Measurements from ENCODE around the gene TPX2.

The TPX2 gene

DNA sequence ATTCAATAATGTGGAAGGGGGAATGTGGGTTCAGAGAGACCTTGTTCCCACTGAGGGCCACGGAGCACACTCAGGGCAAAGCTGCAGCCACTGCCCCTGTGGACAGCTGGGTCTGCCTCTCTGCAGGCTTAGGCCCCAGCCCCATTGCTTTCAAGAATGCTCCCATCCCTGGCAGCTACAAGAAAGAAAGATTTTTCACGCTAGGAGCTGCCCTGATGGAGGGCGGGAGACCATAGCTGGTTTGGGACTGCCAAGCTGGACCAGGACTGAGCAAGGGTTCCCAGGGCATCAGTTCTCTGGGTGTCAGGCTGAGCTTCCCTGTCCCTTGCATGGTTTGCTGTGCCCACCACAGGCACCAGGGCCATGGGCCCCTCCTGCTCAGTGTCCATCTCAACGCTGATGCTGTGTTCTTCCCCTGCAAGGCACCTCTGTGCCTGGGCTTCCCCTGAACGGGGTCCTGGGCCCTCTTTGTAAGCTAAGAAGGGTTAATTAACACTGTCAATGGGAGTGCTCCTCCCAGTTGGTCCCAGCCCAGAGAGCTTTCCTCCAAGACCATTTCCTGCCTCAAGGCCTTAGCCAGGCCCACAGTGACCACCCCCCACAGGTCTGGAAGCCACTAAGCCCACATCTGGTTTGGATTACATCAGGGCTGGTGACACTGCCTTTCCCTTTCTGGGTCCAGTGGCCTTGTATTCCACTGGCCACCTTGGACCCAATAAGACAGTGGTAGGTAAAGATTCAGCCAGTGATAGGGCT is 97.9 kb downstream of the TPX2 start:
- DNase-seq: peak; percentile 54

DNA sequence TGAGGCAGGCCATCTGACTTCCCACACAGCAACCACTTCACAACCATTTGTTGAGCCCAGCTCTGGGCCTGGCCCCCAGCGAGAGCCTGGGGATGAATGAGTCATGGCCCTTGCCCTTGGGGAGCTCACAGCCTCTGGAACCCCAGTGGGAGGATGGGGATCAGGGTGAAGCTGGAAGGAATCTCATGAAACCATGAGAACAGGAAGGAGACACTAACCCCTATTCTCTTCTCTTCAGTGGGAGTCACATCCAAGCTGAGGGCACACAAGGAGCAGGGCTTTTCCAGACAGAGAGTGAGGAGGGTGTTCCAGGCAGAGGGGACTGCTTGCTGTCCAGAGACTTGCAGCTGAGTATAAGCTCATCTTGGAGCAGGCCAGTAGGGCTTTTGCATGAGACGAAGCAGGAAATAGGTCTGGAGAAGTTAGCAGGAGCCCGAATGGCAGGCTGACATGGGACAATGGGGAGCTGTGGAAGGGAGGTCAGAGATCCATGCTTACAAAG is 98.9 kb downstream of the TPX2 start:
- DNase-seq: peak; percentile 88

DNA sequence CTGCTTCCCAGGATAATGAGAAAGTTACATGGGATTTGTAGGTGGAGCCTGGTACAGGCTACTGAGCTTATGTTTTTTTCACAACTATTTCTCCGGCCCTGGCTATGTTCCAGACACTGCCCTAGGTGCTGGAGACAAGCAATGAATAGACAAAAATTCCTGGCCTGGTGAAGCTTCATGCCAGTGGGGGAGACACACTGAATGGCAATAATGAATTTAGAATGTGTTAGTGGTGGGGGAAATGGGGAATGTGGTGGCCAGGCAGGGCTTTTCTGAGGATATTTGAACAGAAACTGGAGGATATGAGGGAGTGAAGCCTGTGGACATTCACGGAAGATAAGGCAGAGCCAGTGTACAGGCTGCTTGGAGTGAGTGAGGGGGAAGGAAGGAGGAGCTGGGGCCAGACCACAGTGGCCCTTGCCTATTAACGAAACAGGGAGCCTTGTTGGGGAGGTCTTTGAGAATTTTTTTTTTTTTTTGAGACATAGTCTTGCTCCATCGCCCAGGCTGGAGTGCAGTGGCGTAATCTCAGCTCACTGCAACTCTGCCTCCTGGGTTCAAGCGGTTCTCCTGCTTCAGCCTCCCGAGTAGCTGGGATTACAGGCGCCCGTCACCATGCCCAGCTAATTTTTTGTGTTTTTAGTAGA is 99.7 kb downstream of the TPX2 start:
- no peak for DNase-seq

DNA sequence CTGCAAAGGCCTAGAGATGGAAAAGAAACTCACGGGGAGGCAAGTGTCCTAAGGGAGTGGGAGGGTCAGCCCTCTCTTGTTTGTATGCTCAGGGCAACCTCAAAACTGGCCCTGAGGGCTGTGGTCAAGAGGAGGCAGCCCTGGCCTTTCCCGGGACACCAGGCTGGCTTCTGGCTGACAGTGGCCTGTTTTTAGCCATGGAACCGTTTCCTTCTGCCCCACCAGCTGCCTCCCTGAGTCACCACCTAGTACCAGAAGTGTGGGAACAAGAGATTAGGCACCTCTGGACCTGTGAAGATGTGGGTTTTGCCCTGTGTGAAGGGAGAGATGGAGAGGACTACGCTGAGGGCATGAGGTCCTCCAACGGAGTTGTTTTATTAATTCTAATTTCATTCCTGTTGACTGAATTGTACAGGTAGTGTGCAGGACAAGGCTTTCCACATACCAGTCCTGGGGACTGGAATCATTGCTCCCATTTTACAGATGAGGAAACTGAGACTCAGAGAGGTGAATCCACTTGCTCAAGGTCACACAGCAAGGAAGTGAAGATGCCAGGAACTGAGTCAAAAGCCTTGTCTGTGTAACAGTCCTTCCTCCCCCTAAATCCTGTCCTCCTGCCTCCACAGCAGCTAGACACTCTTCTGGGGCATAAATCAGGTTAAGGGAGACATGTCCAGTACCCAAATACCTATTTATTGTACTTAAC is 100.8 kb downstream of the TPX2 start:
- DNase-seq: peak; percentile 47

DNA sequence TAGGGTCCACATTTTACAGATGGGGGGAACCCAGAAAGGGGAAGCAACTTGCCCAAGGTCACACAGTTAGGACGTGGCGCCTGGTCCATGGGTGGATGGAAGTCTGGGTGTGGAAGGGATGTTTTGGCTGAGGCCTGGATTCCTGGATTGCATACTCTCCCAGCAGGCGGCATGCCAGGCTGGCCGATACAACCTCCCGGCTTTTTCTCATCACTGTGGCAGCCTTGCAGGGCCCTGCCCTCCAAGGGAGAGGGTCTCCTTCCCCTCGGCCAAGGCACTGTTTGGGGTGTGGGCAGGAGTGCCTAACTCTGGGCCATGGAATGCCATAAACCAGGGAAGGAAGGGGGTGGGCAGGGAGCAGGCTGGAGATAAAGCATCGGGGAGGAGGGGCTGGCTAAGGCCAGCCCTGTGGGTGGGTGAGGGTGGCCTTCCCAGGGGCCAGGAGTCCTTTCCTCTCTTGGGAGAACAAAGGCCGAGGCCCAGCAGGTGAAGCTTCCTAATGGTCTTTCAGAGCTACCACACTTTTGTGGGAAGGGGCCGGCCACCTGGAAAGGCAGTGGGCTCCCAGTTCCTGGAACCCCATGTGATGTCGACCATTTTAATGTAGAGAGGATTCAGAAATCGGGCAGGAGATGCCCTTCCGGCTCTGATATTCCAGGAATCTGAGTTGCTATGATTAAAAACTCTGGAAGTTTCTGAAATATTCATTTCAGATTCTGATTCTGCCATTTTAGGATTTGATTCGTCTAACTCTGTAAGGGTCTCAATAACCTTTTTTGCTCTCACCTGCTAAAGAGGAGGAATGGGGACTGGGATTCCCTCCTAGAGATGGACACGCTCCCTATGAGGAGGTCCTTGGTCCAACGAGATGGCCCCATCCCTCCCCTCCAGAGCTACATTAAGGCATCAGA is 102.1 kb downstream of the TPX2 start:
- DNase-seq: no peak

DNA sequence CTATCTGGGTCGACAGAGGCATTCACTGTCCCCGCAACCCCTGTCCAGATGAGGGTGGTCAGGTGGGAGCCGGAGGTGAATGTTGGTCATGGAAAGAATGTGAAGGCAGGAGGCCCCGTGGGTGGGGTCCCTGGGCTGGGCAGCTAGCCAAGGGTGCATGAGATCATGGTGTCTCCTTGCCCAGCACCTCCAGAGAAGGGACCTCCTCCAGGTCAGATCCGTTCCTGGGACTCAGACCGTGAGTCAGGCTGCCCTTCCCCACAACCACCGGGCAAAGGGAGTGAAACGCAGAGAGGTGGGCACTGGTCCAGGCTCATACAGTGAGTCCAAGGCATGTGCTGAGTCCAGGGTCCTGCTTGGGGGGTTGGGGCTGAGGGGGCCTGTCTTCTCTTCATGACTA is 102.8 kb downstream of the TPX2 start:
- DNase-seq: peak; percentile 78

DNA sequence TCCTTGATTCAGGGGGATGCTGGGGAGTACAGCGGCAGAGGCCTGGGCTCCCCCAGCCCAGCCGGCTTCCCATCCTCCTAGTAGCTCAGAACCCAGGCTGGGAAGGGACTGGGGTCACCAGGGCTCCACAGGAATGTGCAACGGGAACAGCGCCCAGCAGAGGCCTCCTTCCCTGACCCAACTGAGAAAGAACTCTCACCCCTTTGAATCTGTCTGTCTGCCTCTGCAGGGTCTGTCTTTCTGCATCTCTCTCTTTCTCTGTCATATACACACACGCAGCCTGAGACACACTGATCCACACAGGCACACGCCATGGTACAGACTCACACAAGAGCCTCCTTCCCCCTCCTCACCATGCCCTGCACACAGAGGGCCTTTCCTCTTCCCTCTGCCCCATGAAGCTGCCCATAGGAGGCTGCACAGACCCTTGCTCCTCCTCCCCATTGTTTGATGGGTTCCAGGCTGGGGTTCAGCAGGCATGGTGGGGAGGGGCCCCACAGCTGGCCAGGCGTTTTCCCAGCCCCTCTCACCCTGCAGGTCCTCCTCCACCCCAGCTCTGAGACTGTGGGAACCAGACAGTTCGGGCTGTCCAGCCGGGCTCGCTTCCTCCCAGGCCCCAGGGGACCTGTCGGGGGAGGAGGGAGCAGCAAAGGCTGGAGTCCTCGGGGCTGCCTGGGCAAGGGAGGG is 103.5 kb downstream of the TPX2 start:
- peak; percentile 78 for DNase-seq

DNA sequence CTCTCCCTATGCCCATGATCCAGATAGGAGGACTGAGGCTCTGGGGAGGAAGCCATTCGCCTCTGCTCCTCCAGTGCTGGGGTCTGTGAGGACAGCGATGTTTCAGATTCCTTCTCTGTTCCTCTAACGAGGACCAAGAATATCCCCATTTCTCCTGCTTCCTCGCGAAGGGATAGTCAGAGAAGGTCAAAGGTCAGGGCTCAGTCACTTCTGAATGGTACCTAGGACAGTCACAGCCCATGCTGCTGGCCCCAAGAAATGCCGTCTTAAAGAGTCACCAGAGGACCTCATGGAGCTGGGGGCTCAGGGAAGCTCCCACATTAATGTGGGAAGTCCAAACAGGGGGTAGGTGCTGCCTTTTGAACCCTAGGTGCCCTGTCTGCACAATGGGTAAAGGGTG is 104.2 kb downstream of the TPX2 start:
- no peak for DNase-seq

DNA sequence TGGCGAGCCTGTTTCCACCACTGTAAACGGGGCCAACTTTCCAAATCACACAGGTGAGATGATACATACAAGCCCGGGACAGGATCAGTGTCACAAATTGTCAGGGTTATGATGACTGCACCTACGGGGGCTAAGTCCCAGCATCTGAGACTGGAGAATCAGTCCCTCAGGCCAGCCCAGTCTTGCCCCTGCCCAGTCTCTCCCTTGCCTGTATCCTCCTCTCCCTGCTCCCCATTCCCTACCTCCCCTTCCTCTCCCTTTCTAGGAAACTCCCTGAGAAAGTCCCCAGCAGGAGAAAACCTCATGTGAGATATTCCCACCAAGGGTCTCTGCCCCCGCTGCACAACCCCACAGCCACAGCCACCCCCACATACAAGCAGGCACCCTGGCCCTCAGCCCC is 104.8 kb downstream of the TPX2 start:
- DNase-seq: no peak

DNA sequence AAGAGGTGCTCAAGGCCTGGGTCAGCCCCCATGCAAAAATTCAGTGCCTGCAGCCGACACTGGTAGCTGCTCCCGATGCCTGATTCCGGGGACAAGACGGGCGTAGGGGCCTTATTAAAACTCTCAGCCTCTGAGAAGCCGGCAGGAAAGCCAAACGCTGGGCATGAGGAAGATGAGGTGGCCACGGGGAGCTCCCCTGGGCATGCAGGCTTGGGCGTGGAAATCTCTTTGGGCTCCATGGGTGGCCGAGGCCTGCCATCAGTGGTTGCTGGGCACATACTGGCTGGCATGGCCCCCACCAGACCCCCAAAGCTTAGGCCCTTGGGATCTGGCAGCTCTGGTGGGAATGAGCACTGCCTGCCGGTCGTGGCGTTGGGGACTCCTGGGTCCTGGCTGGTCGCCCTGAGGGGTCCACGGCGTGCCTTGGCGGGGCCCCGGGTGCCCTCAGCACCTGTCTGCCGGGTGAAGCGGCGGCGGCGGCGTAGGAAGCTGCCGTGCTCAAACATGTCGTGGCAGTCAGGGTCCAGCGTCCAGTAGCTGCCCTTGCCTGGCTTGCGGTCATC is 105.7 kb downstream of the TPX2 start:
- no peak for DNase-seq

DNA sequence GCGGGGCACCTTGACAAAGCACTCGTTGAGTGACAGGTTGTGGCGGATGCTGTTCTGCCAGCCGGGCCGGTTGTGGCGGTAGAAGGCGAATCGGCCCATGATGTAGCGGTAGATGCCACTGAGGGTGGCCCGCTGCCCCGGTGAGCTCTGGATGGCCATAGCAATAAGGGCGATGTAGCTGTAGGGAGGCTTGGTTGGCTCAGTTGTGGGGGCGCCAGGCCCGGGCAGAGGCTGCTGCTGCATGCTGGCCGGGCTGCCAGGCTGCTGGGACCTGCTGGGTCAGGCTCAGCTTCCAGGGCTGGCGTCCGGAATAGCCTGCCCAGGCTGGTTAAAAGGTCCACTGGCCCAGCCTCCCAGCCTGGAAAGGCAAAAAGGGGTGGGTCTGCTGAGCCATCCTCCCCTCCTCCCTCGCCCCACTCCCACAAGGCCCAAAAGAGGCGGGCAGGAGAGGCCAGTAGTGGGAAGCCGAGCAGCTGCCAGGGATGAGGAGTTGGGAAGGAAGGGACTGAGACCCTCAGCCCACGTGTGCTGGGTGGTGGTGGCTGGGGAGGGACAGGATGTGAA is 106.3 kb downstream of the TPX2 start, which contains the start of gene FOXS1:
Gene FOXS1, minus strand, starts transcription at position 305 of the 564 bp plus-strand sequence. Its CDS starts 62 bp downstream, at position 243.
- DNase-seq: no peak

DNA sequence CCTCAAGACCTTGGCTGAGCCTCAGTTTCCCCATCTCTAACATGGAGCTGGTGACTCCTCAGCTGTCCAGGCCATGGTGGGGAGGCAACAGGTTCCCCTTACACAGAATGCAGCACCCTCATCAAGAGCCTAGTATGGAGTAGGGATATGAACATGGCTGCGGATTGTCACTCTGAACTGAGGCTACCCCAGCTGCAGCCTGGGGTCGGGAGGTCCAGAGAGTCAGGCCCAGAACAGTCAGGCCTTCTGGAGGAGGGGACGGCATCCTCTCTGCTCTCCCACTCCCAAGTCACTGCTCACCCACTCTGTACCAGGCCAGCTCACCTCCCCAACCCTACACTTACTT is 107.7 kb downstream of the TPX2 start:
- DNase-seq: no peak

DNA sequence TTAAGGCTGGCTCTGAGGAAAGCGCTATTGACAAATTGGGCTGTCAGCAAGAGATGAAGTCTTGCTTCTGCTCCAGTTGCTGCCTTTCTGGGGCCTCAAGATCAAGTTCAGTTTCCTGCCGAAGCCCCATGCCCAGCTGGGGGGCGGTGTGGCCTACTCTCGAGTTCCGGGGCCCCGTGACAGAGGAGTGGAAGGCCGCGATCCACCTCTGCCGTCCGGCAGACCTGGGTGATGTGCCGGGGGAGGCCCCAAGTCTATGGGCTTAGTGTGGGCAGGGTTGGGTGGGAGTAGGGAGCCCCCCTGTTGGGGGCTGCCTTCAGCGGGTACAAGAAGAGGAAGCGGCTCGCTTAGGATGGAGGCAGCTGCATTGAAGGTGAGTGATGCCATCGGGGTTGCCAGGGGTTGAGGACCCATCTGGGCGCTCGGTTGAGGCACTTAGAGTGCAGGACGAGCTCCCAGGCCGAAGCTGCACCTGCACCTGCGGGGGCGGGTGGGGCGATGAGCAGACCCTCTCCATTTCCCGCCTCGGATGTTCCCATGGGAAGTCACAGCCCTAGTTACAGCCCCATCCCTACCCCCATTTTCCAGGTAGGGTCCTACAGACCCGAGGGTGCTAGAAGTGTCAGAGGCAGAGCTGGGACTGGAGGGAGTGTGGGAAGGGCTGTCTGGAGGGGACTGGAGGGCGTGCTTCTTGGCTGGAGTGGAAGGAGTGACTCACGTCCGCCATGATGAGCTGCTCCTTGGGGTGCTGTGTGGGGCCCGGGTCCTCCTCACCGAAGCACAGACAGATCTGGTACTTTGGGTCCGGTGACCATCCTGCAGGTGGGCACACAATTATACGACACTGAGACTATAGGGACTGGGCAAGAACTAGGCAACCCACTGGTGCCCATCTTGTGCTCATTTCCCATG is 109.3 kb downstream of the TPX2 start:
- DNase-seq: no peak

DNA sequence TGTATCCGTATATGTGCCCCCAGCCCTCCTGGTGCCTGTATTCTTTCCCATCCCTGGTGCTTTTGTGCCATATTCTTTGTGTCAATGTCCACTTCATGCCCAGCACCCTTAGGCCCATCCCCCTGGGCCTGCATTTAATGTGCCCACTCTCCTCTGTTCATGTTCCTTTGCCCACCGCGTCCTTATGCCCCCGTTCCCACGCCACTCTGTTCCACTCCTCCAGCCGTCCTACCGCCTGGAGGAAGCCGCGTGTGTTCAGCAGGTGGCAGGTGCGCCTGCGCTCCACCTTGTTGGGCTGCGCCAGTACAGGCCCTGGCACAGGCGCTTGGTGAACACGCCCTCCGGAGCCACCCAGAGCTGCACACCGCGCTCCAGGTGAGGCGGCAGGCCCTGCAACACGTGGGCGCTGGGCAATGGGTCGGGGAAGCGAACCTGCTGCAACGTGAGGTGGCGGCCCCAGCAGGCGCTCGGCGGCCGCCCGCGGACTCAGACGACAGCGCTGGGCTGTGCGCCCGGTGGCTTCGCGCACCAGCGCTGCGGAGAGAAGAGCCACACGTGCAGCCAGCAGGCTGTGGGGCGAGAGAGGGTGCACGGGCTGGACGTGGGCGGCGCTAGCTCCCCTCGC is 110.3 kb downstream of the TPX2 start:
- no peak for DNase-seq
